Activated B cell treated with CpG ODN at 0.5 μM for 24 hours (primary cell): ENCODE measurements around the gene RASSF10. TPM values are rescaled to one million over a fixed set of nuclear protein-coding genes. Genes with fewer than 3 reads are reported as not detected.

Source experiments
- ATAC-seq: fragments of 200-7000 bp; cut with Tn5 transposase; one replicate; pipeline ENCODE4 v1.10.0; 2021; ENCODE audit warnings: low read depth, mild to moderate bottlenecking, moderate library complexity
- CTCF ChIA-PET: fragments of 350-600 bp; sonication (Branson Sonifier 250); formaldehyde crosslinking; loops from one replicate; lab custom pipeline; 2021; ENCODE audit warnings: antibody characterized with exemption; lab: Charles Lee
- POLR2A ChIA-PET: fragments of 350-600 bp; sonication (Branson Sonifier 250); formaldehyde crosslinking; loops from one replicate; lab custom pipeline; 2021; ENCODE audit warnings: antibody characterized with exemption; lab: Charles Lee
- DNase-seq: peaks from one replicate; pipeline ENCODE4 v3.0.0; 2022
- H3K27ac Mint-ChIP-seq: one replicate; pipeline ENCODE4 v1.8.0; 2020; ENCODE audit warnings: mixed read lengths
- H3K27me3 Mint-ChIP-seq: one replicate; pipeline ENCODE4 v1.8.0; 2021; ENCODE audit warnings: mixed read lengths
- H3K36me3 Mint-ChIP-seq: one replicate; pipeline ENCODE4 v1.8.0; 2021; ENCODE audit warnings: low read depth, mixed read lengths
- H3K4me1 Mint-ChIP-seq: one replicate; pipeline ENCODE4 v1.8.0; 2021; ENCODE audit warnings: mixed read lengths
- H3K4me3 Mint-ChIP-seq: one replicate; pipeline ENCODE4 v1.8.0; 2020; ENCODE audit warnings: mild to moderate bottlenecking, mixed read lengths
- H3K9me3 Mint-ChIP-seq: one replicate; pipeline ENCODE4 v1.8.0; 2020; ENCODE audit warnings: mixed read lengths
- CTCF ChIP-seq: fragments of 200-600 bp; IDR thresholded peaks from one replicate; pipeline ENCODE4 v1.8.0; 2022; ENCODE audit warnings: antibody characterized with exemption, mild to moderate bottlenecking
- intact Hi-C: fragments of 100-400 bp; cut with micrococcal nuclease; formaldehyde crosslinking; loops from one replicate; pipeline ENCODE4 v1.15.1; 2024
- total RNA-seq: library from RNA; stranded (reverse); gene quantifications from 2 replicates; pipeline ENCODE4 v1.2.3, GENCODE V29; 2022

The RASSF10 gene
- total RNA-seq, 1 donor from 2014 or later: not detected

DNA sequence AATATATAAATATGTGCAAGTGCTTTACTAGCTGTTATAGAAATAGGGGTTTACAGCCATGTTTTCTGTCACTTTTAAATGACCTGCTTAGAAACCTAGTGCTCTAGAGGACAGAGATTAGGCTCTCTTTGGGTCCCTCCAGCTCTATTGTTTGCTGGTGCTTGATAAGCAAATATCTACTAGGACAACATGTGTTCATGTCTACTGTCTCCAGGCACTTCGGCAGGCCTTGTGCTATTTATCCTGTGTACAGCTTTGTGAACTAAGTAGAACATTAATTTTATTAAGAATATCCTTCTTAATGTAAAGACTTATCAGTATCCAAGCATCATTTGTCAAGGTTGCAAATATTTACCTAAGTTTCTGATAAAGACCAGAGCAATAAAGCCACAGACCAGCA is 11.9 kb upstream of the RASSF10 start:
- no peaks in the 10 kb centered on the region for H3K4me1 Mint-ChIP-seq
- H3K4me3 Mint-ChIP-seq: no peak overlapping the region
- POLR2A ChIA-PET: no interaction called here
- ATAC-seq: no peak
- peaks cover 7% of the 10 kb centered on the region for H3K9me3 Mint-ChIP-seq
- H3K36me3 Mint-ChIP-seq: no peaks in the 10 kb centered on the region
- no peak overlapping the region for H3K27ac Mint-ChIP-seq
- CTCF ChIA-PET: no interaction called here
- peaks cover 9% of the 10 kb centered on the region for H3K27me3 Mint-ChIP-seq
- no peak for TF ChIP-seq CTCF
- intact Hi-C loops: no loop called here
- no peak for DNase-seq

DNA sequence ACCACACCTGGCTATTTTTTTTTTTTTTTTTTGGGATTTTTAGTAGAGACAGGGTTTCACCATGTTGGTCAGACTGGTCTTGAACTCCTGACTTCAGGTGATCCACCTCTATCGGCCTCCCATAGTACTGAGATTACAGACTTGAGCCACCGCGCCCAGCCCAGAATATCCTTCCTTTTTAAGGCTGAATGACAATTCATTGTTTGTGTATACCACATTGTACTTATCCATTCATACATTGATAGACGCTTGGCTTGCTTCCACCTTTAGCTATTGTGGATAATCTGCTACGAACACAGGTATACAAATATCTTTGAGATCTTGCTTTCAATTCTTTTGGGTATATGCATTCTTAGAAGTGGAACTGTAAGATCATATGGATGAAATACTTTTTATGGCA is 10.8 kb upstream of the RASSF10 start:
- CTCF ChIA-PET: no interaction called here
- H3K27me3 Mint-ChIP-seq: peaks cover 14% of the 10 kb centered on the region
- H3K36me3 Mint-ChIP-seq: no peaks in the 10 kb centered on the region
- POLR2A ChIA-PET: interaction anchor here (0.7 kb wide), 1 partner anchor 380 kb away, joined by 3 read pairs; no protein-coding TSS in a partner anchor
- H3K4me3 Mint-ChIP-seq: no peak overlapping the region
- ATAC-seq (no peak), DNase-seq (no peak)
- no peak for TF ChIP-seq CTCF
- no peak overlapping the region for H3K27ac Mint-ChIP-seq
- peaks cover 7% of the 10 kb centered on the region for H3K9me3 Mint-ChIP-seq
- intact Hi-C loops: no loop called here
- no peaks in the 10 kb centered on the region for H3K4me1 Mint-ChIP-seq

GRCh38 chr11:12999597-12999996 is 9.5 kb upstream of the RASSF10 start:
- Mint-ChIP-seq H3K27me3 (peaks cover 18% of the 10 kb centered on the region), H3K4me3 (no peak overlapping the region), H3K4me1 (no peaks in the 10 kb centered on the region), H3K27ac (no peak overlapping the region), H3K9me3 (peaks cover 7% of the 10 kb centered on the region), H3K36me3 (no peaks in the 10 kb centered on the region)
- ChIA-PET CTCF (no interaction called here), POLR2A (no interaction called here)
- no peak for TF ChIP-seq CTCF
- ATAC-seq (no peak), DNase-seq (no peak)
- intact Hi-C loops: no loop called here

- Mint-ChIP-seq H3K4me1 (no peaks in the 10 kb centered on the region), H3K9me3 (peaks cover 7% of the 10 kb centered on the region), H3K27me3 (peaks cover 19% of the 10 kb centered on the region), H3K36me3 (no peaks in the 10 kb centered on the region), H3K4me3 (no peak overlapping the region), H3K27ac (no peak overlapping the region)
- POLR2A ChIA-PET: no interaction called here
- intact Hi-C loops: no loop called here
- no peak for DNase-seq
- no peak for ATAC-seq
- no peak for TF ChIP-seq CTCF
- CTCF ChIA-PET: no interaction called here
Observed at GRCh38 chr11:13000116-13000515, 9.0 kb upstream of the RASSF10 start.

DNA sequence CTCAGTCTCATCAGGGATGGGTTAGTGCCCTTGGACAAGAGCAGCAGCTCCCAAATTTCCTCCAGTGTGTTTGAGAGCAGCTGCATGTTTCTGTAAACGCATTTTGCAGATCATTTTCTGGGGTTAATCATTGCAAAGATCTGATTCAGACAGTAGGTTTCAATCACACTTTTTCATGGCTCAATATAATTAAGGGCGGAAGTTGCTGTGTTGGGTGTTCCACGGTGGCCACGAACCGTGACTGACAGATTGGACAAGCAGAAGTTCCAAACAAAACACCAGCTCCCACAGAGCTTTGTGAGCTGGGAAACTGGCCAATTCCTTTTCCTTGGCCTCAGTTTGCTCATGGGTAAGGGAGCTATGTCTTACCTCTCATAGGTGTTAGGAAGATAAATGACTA is 8.4 kb upstream of the RASSF10 start:
- DNase-seq (no peak), ATAC-seq (no peak)
- Mint-ChIP-seq H3K4me3 (no peak overlapping the region), H3K27ac (no peak overlapping the region), H3K9me3 (peaks cover 6% of the 10 kb centered on the region), H3K36me3 (no peaks in the 10 kb centered on the region), H3K27me3 (peaks cover 19% of the 10 kb centered on the region), H3K4me1 (no peaks in the 10 kb centered on the region)
- POLR2A ChIA-PET: no interaction called here
- CTCF ChIA-PET: no interaction called here
- intact Hi-C loops: no loop called here
- no peak for TF ChIP-seq CTCF
